Liver (tissue), 3 donors: ENCODE data around the gene MEIG1.

Source experiments
- CTCF ChIP-seq: fragments of 150-350 bp; IDR thresholded peaks from 2 replicates; pipeline ENCODE4 v1.5.1; 2017; ENCODE audit warnings: improper control_type of control experiment, low read depth, low read length; ENCODE audit not compliant: missing input control
- GABPA ChIP-seq, 2 donors: IDR thresholded peaks in 1 of 2; conservative IDR thresholded peaks in 1 of 2; 2 replicates each; pipeline ENCODE4 v1.6.1; 2016; ENCODE audit warnings: antibody characterized with exemption in 2 of 2, mild to moderate bottlenecking in 1 of 2, moderate library complexity in 1 of 2
- HNF4A ChIP-seq, 2 donors: conservative IDR thresholded peaks; 2 replicates each; pipeline ENCODE4 v1.6.1; 2016; ENCODE audit warnings: antibody characterized with exemption in 2 of 2, mild to moderate bottlenecking in 2 of 2
- MAX ChIP-seq: IDR thresholded peaks from 2 replicates; pipeline ENCODE4 v1.6.1; 2016; ENCODE audit warnings: antibody characterized with exemption
- NR2F2 ChIP-seq: IDR thresholded peaks from 2 replicates; pipeline ENCODE4 v1.6.1; 2016; ENCODE audit warnings: antibody characterized with exemption
- RAD21 ChIP-seq, 2 donors: IDR thresholded peaks; 2 replicates each; pipeline ENCODE4 v1.6.1; 2016; ENCODE audit warnings: antibody characterized with exemption in 2 of 2, mild to moderate bottlenecking in 2 of 2
- REST ChIP-seq: IDR thresholded peaks from 2 replicates; pipeline ENCODE4 v1.6.1; 2016; ENCODE audit warnings: antibody characterized with exemption, mild to moderate bottlenecking
- SP1 ChIP-seq: IDR thresholded peaks from 2 replicates; pipeline ENCODE4 v1.6.1; 2018; ENCODE audit warnings: antibody characterized with exemption, mild to moderate bottlenecking
- TAF1 ChIP-seq: conservative IDR thresholded peaks from 2 replicates; pipeline ENCODE4 v1.6.1; 2016; ENCODE audit warnings: antibody characterized with exemption, mild to moderate bottlenecking
- ZBTB33 ChIP-seq: IDR thresholded peaks from 2 replicates; pipeline ENCODE4 v1.6.1; 2016; ENCODE audit warnings: antibody characterized with exemption
- donor health status: healthy.
- donor health status: healthy.

- TF ChIP-seq RAD21 (IDR thresholded peaks at IDR 0.05): no peak
- no peak for TF ChIP-seq CTCF
- no peak for TF ChIP-seq GABPA (IDR thresholded peaks at IDR 0.05 in 1 of 2, conservative IDR thresholded peaks at IDR 0.05 in 1 of 2)
- no peak for TF ChIP-seq MAX
- TF ChIP-seq ZBTB33: no peak
- TF ChIP-seq TAF1: no peak
- no peak for TF ChIP-seq REST
- TF ChIP-seq SP1: no peak
- no peak for TF ChIP-seq NR2F2
- TF ChIP-seq HNF4A (conservative IDR thresholded peaks at IDR 0.05): no peak
Measured at GRCh38 chr10:14954934-14955333, 4.3 kb upstream of the MEIG1 start.
